Upper lobe of left lung (tissue), 6 donors: ENCODE data around the gene KHK. TPM values are rescaled to one million over a fixed set of nuclear protein-coding genes. Genes with fewer than 3 reads are reported as not detected.

Source experiments
- ATAC-seq, 2 donors: fragments of 200-7000 bp; cut with Tn5 transposase; one replicate each; pipeline ENCODE4 v1.9.1; 2022; ENCODE audit warnings: mild to moderate bottlenecking in 2 of 2, moderate library complexity in 2 of 2; ENCODE audit not compliant: low FRiP score in 2 of 2
- DNase-seq, 2 donors: peaks; one replicate each; pipeline ENCODE4 v3.0.0-alpha.2; 2019 to 2020
- H3K27ac ChIP-seq, 4 donors: fragments of 200-600 bp; sonication (generic); one replicate each; pipeline ENCODE4 v1.5.1; 2016 to 2019
- H3K27me3 ChIP-seq, 4 donors: fragments of 200-600 bp; sonication (generic); one replicate each; pipeline ENCODE4 v1.5.1; 2017 to 2019
- H3K36me3 ChIP-seq, 4 donors: fragments of 200-600 bp; sonication (generic); one replicate each; pipeline ENCODE4 v1.5.1; 2016 to 2019
- H3K4me1 ChIP-seq, 4 donors: fragments of 200-600 bp; sonication (generic); one replicate each; pipeline ENCODE4 v1.5.1; 2018 to 2019
- H3K4me3 ChIP-seq, 4 donors: fragments of 200-600 bp; sonication (generic); one replicate each; pipeline ENCODE4 v1.5.1; 2017 to 2019; ENCODE audit warnings: mild to moderate bottlenecking in 2 of 4, moderate library complexity in 1 of 4
- H3K9me3 ChIP-seq, 4 donors: fragments of 200-600 bp; sonication (generic); one replicate each; pipeline ENCODE4 v1.5.1; 2018 to 2019
- CTCF ChIP-seq, 6 experiments: fragments of 450-650 bp in 4 of 6; fragments of 200-600 bp in 2 of 6; sonication (generic) in 2 of 6; IDR thresholded peaks; one replicate each; pipeline ENCODE4 v1.5.1; 2016 to 2019; ENCODE audit warnings: antibody characterized with exemption in 6 of 6
- EP300 ChIP-seq, 4 donors: sonication (generic); formaldehyde crosslinking; IDR thresholded peaks; one replicate each; pipeline ENCODE4 v1.5.1; 2017; ENCODE audit warnings: antibody characterized with exemption in 4 of 4, control low read depth in 2 of 4
- POLR2A ChIP-seq, 4 donors: fragments of 450-650 bp; IDR thresholded peaks; one replicate each; pipeline ENCODE4 v1.5.1; 2016 to 2017; ENCODE audit warnings: antibody characterized with exemption in 4 of 4, mild to moderate bottlenecking in 2 of 4
- POLR2AphosphoS5 ChIP-seq, 2 donors: sonication (generic); formaldehyde crosslinking; IDR thresholded peaks; one replicate each; pipeline ENCODE4 v1.5.1; 2017; ENCODE audit warnings: antibody characterized with exemption in 2 of 2
- WGBS, 2 donors: methylation state at CpG; one replicate each; pipeline ENCODE4 v1.1.5; 2017 to 2018; 5-methylcytosine and 5-hydroxymethylcytosine counted together
- total RNA-seq, 6 donors: library from RNA; depleted of rRNA in 4 of 6; stranded (reverse); fragments of >200 nt in 4 of 6; gene quantifications; one replicate each; pipeline versions ENCODE4 v1.1.0 to v1.2.1, GENCODE V29; 2016 to 2021
- donor health status: DM: no; HTN: no; CAD: no; lungs with moderate emphysema.
- donor health status: DM: no; HTN: yes; CAD: no; lungs with severe emphysema.

The KHK gene
- total RNA-seq, 6 donors from 2014 or later = 2.4 to 10.4 (median 6.3) TPM

- WGBS, 2 donors = 44 to 46% methylated on average over 10 to 14 of the region's 14 CpGs
- Histone ChIP-seq H3K9me3 (no peaks in the 10 kb centered on the region), H3K27me3 (no peaks in the 10 kb centered on the region), H3K27ac (peak overlapping the region in 3 of 4 donors; percentile 85 to 96 (median 93)), H3K4me3 (peak overlapping the region; percentile 86 to 100 (median 92)), H3K4me1 (peaks cover 9 to 22% (median 13%) of the 10 kb centered on the region in 4 donors), H3K36me3 (peaks cover 0 to 36% (median 28%) of the 10 kb centered on the region in 4 donors)
- ATAC-seq = no peak
- DNase-seq = no peak
- no peak for TF ChIP-seq POLR2AphosphoS5 (IDR thresholded peaks at IDR 0.05)
- no peak for TF ChIP-seq EP300 (IDR thresholded peaks at IDR 0.05)
- TF ChIP-seq POLR2A (IDR thresholded peaks at IDR 0.05) = no peak
- no peak for TF ChIP-seq CTCF (IDR thresholded peaks at IDR 0.05)
Measured at GRCh38 chr2:27133195-27133875, 46.8 kb downstream of the KHK start.

- Histone ChIP-seq H3K4me1 (peaks cover 9 to 22% (median 13%) of the 10 kb centered on the region in 4 donors), H3K9me3 (no peaks in the 10 kb centered on the region), H3K27ac (peak within 1 kb of the TSS; percentile 83 to 96 (median 89)), H3K36me3 (peaks cover 0 to 36% (median 28%) of the 10 kb centered on the region in 4 donors), H3K27me3 (no peaks in the 10 kb centered on the region), H3K4me3 (peak within 1 kb of the TSS; percentile 86 to 100 (median 92))
- peak; percentile 96 to 100 for DNase-seq
- WGBS, 2 donors = 0% methylated on average over 2 to 49 of the region's 86 CpGs
- ATAC-seq = peak; percentile 94 to 97
- no peak for TF ChIP-seq EP300 (IDR thresholded peaks at IDR 0.05)
- peak in 1 of 6 experiments; percentile 32 for TF ChIP-seq CTCF (IDR thresholded peaks at IDR 0.05)
- peak in 3 of 4 donors; percentile 62 to 95 (median 80) for TF ChIP-seq POLR2A (IDR thresholded peaks at IDR 0.05)
- TF ChIP-seq POLR2AphosphoS5 (IDR thresholded peaks at IDR 0.05) = peak; percentile 90 to 94
Measured at GRCh38 chr2:27133905-27134780, 47.6 kb downstream of the KHK start, which contains the start of gene PREB. Gene PREB, minus strand, starts transcription at chr2:27134636. Its CDS starts 215 bp downstream, at chr2:27134421.

- ATAC-seq = no peak
- Histone ChIP-seq H3K4me1 (peaks cover 9 to 22% (median 13%) of the 10 kb centered on the region in 4 donors), H3K9me3 (no peaks in the 10 kb centered on the region), H3K27ac (peak overlapping the region in 3 of 4 donors; percentile 85 to 96 (median 93)), H3K4me3 (peak overlapping the region in 3 of 4 donors; percentile 86 to 100 (median 87)), H3K36me3 (peaks cover 0 to 30% (median 25%) of the 10 kb centered on the region in 4 donors), H3K27me3 (no peaks in the 10 kb centered on the region)
- no peak for DNase-seq
- 56 to 92% methylated on average over 14 to 33 of the region's 33 CpGs for WGBS, 2 donors
- TF ChIP-seq POLR2A (IDR thresholded peaks at IDR 0.05) = peak in 1 of 4 donors; percentile 4
- no peak for TF ChIP-seq CTCF (IDR thresholded peaks at IDR 0.05)
Measured at GRCh38 chr2:27134781-27135477, 48.4 kb downstream of the KHK start.

GRCh38 chr2:27135478-27135955 is 48.9 kb downstream of the KHK start:
- TF ChIP-seq POLR2AphosphoS5 (IDR thresholded peaks at IDR 0.05) (no peak), POLR2A (IDR thresholded peaks at IDR 0.05) (no peak), CTCF (IDR thresholded peaks at IDR 0.05) (no peak), EP300 (IDR thresholded peaks at IDR 0.05) (no peak)
- peaks cover 9 to 22% (median 13%) of the 10 kb centered on the region in 4 donors for H3K4me1 ChIP-seq
- no peak overlapping the region for H3K4me3 ChIP-seq
- WGBS, 2 donors = 75 to 91% methylated on average over 11 of the region's 12 CpGs
- peaks cover 0 to 24% (median 21%) of the 10 kb centered on the region in 4 donors for H3K36me3 ChIP-seq
- no peak overlapping the region for H3K27ac ChIP-seq
- H3K27me3 ChIP-seq = no peaks in the 10 kb centered on the region
- ATAC-seq (no peak), DNase-seq (no peak)
- H3K9me3 ChIP-seq = no peaks in the 10 kb centered on the region
